Measurements from ENCODE around the gene ABHD2. TPM values are rescaled to one million over a fixed set of nuclear protein-coding genes. Genes with fewer than 3 reads are reported as not detected.
A peak's percentile ranks its signal among the peaks of the same experiment; 100 is the strongest.
"Not testable (repeated sequence)": the region's sequence is repeated elsewhere in the genome, so short reads cannot be mapped to it uniquely, and the experiment has no call there.

ABHD2 gene
- total RNA-seq, 1 donor, result 168 TPM

GRCh38 chr15:89074402-89075012, 13.7 kb upstream of the ABHD2 start:
- DNase-seq (ENCODE audit: low read depth in 2 of 3, low spot score in 2 of 3), result peak in 2 of 3 donors; percentile 55 to 69

DNA sequence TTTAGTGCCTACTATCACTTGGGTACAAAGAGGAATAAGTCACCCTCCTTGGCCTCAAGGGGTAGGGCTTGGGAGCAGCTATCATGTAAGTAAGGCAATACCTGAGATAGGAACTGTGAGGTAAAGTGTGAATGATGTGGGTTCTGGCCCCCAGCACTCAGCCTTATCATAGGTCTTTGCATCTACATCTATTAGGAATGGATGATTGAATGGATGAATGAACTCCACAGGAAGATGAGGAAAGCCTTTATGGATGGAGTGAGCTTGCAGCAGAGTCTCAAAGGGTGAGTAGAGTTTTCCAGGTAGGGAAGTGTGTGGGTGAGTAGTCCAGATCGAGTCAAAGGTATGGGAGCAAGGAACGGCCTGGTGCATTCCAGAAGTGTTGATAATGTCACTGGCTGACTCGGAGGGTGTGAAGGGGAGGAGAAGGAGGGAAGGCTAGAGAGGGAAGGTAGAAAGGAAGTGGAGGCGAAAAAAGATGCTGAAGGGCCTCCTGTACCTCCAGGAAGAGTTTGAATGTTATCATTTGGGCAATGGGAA, 13.1 kb upstream of the ABHD2 start:
- no peak for DNase-seq (ENCODE audit: low read depth in 2 of 3, low spot score in 2 of 3)

GRCh38 chr15:89075846-89076245, 12.4 kb upstream of the ABHD2 start:
- DNase-seq (ENCODE audit: low read depth in 2 of 3, low spot score in 2 of 3), result no peak

DNA sequence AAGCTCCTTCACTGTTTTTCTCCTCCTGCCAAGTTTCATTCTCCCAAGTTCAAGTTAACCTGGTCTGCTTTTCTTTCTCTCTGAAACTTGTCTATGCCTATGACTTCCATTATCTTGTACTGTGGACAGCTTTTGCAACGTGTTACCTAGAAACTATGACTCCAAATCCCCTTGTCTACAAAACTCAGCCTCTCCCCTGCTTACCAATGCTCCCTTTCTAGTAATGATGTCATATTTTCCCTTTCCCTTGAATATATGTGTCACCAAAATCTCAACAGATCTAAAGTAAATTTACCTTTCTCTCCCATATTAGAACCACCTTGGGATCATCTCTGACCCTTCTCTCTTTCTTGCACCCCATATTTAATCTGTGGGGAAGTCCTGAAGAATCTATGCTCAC, 10.5 kb upstream of the ABHD2 start:
- no peak for DNase-seq (ENCODE audit: low read depth in 2 of 3, low spot score in 2 of 3)

GRCh38 chr15:89078851-89079810, 9.1 kb upstream of the ABHD2 start:
- DNase-seq (ENCODE audit: low read depth in 2 of 3, low spot score in 2 of 3), result no peak

DNA sequence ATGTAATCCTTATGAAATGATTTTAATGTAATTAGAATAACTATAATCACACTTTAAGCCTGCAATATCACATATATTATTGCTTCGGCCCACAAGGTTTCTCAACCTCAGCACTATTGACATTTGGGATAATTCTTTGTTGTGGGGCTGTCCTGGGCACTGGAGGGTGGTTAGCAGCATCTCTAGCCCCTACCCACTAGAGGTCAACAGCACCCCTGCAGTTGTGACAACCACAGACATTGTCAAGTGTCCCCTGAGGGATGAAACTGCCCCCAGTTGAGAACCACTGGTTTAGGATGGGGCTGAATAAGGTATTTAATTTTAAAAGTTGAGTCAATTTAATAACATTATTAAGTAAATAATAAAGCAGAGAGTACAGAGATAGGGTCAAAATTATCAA, 6.4 kb upstream of the ABHD2 start:
- DNase-seq (ENCODE audit: low read depth in 2 of 3, low spot score in 2 of 3), result no peak

DNA sequence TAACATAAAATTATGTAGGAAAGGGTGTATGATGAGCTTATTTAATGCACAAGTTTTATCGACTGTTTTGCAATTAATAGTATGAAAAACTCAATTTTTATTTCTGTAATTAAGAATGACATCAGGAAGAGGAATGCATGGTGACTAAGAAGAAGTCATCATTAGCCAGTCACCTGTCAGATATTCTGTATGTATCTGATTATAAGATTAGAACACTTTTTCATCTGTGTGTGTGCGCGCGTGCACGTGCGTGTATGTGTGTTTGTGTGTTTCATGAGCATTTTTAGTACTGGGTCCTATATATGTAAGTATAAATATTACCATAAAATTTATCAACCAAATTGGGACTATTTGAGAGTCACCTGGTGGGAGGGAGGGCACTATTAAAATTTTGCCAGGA, 5.0 kb upstream of the ABHD2 start:
- DNase-seq (ENCODE audit: low read depth in 2 of 3, low spot score in 2 of 3), result no peak

GRCh38 chr15:89085289-89085926, 2.8 kb upstream of the ABHD2 start:
- no peak for DNase-seq (ENCODE audit: low read depth in 2 of 3, low spot score in 2 of 3)

- DNase-seq (ENCODE audit: low read depth in 2 of 3, low spot score in 2 of 3), result not testable (repeated sequence)
Observed at GRCh38 chr15:89085933-89086332, 2.3 kb upstream of the ABHD2 start.

DNA sequence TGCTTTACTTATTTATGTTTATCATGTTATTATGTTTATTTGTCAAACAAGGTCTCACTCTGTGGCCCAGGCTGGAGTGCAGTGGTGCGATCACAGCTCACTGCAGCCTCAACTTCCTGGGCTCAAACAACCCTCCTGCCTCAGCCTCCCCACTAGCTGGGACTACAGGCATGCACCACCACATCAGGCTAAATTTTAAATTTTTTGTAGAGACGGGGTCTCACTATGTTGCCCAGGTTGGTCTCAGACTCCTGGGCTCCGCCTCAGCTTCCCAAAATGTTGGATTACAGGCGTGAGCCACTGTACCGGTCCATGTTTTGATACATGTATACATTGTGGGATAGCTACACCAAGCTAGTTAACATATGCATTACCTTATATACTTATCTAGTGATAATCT, 1.9 kb upstream of the ABHD2 start:
- not testable (repeated sequence) for DNase-seq (ENCODE audit: low read depth in 2 of 3, low spot score in 2 of 3)

- DNase-seq (ENCODE audit: low read depth in 2 of 3, low spot score in 2 of 3), result no peak
Observed at GRCh38 chr15:89087161-89087829, 961 bp upstream of the ABHD2 start.

DNA sequence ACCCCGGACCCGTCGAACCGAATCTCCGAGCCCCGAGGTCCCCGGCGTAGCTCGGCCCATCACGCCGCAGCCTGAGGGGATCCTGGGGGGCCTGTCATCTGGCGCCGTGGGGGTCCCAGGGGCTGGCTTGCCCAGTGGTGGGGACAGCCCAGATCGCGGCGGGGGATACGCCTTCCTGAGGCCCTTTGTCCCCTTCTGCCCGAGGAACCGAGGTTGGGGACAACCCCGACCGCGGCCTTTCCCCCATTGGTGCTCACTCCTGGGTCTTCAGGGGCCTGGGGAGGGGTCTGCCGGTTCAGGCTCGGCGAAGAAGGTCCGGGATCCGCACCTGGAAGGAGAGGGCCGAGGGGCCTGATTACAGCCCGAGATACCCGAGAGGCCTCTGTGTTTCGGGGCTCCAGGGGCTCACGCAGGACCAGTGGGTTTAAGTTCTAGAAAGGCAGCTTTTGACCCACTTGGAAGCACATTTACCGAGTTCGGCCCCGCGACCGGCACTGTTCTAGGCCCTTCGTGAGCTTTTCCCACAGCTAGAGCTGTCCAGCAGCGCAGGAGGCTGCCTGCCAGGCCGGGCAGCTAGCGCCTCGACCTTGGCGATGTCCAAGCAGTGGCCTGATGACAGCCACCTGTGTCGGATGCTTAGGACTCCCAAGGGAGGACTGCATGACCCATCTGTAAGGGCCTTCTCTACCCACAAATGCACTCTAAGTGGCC, 504 bp downstream of the ABHD2 start:
- no peak for DNase-seq (ENCODE audit: low read depth in 2 of 3, low spot score in 2 of 3)

GRCh38 chr15:89089316-89090230, 1.3 kb downstream of the ABHD2 start:
- no peak for DNase-seq (ENCODE audit: low read depth in 2 of 3, low spot score in 2 of 3)

GRCh38 chr15:89090791-89091626, 2.8 kb downstream of the ABHD2 start:
- DNase-seq (ENCODE audit: low read depth in 2 of 3, low spot score in 2 of 3), result peak in 2 of 3 donors; percentile 79 to 80

DNA sequence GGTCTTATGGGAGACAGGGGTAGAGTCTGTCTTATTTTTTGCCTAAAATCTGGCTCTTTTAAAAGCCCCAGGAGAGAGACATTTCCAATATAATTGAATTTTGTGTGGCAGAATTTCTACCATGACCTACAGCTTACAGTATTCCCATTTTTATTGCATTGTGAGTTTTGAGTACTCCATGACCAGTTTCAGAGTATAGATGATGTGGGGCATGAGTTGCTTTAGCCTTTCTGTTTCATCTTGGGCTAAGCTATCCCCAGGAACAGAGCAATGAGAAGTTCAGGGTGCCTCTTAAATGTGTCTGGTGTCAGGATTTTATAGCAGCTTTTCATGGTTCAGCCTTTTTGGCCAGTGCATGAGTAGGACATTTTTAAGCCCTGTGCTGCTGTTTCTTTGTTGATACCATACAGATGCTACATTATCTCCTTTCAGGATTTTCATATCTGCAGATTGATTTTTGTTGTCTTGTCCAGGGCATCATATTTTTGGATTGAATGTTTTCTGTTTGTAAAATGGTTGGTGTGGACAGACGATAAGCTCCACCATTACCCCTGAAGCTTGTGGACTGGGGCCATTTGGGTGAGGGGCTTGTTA, 3.5 kb downstream of the ABHD2 start:
- DNase-seq (ENCODE audit: low read depth in 2 of 3, low spot score in 2 of 3), result no peak

DNA sequence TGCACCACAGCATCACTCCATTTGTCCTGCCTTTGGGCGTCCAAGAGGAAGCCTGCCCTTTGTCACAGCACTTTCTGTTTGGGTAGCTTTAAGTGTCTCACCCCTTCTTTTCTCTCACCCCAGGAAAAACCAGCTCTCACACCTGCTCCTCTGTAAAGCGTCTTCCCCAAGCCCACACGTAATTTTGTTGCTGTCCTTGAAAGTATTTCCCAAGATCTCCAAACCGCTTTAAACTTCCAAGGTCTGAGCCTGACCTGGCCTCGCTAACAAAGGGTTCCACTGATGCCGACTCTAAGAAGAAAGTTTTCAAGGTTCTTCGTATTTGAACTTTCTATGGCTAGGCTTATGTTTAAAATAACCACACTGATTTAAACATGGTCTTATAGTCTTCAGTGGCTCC, 5.3 kb downstream of the ABHD2 start:
- DNase-seq (ENCODE audit: low read depth in 2 of 3, low spot score in 2 of 3), result no peak

- no peak for DNase-seq (ENCODE audit: low read depth in 2 of 3, low spot score in 2 of 3)
Observed at GRCh38 chr15:89095073-89095472, 6.8 kb downstream of the ABHD2 start.

- DNase-seq (ENCODE audit: low read depth in 2 of 3, low spot score in 2 of 3), result no peak
Observed at GRCh38 chr15:89095556-89095955, 7.3 kb downstream of the ABHD2 start.
